Stimulated activated CD4-positive, alpha-beta T cell treated with anti-CD3 and anti-CD28 coated beads, TNF-alpha, amount 100 ng/mL, for 1 hour (primary cell): ENCODE measurements around the gene LGR4.
A peak's percentile ranks its signal among the peaks of the same experiment; 100 is the strongest.
"Not testable (repeated sequence)": the region's sequence is repeated elsewhere in the genome, so short reads cannot be mapped to it uniquely, and the experiment has no call there.

Experiments
- DNase-seq, 3 donors: peaks; one replicate each; pipeline ENCODE4 v3.0.0-alpha.2; 2020; ENCODE audit warnings: low read depth in 3 of 3, low spot score in 1 of 3

Gene LGR4

GRCh38 chr11:27472398-27473016, at the start of gene LGR4:
TSS of gene LGR4 (minus strand) at chr11:27472790. CDS start at chr11:27472302, 488 bp downstream.
- peak; percentile 26 to 51 (median 40) for DNase-seq

GRCh38 chr11:27520226-27520625, 47.6 kb upstream of the LGR4 start:
- DNase-seq, result no peak

- DNase-seq, result no peak
Observed at GRCh38 chr11:27518518-27518917, 45.9 kb upstream of the LGR4 start.

GRCh38 chr11:27517490-27517889, 44.9 kb upstream of the LGR4 start:
- not testable (repeated sequence) for DNase-seq

GRCh38 chr11:27514558-27514957, 42.0 kb upstream of the LGR4 start:
- no peak for DNase-seq

- no peak for DNase-seq
Observed at GRCh38 chr11:27514076-27514475, 41.5 kb upstream of the LGR4 start.

GRCh38 chr11:27513389-27513788, 40.8 kb upstream of the LGR4 start:
- DNase-seq, result no peak

- no peak for DNase-seq
Observed at GRCh38 chr11:27512238-27512637, 39.6 kb upstream of the LGR4 start.

- DNase-seq, result no peak
Observed at GRCh38 chr11:27509908-27510307, 37.3 kb upstream of the LGR4 start.

GRCh38 chr11:27507557-27508322, 35.1 kb upstream of the LGR4 start:
- no peak for DNase-seq

- DNase-seq, result peak; percentile 87 to 91 (median 90)
Observed at GRCh38 chr11:27506200-27507182, 33.9 kb upstream of the LGR4 start, which contains the start of gene LIN7C. TSS of gene LIN7C (minus strand) at chr11:27506769. CDS start at chr11:27506752, 17 bp downstream.

- no peak for DNase-seq
Observed at GRCh38 chr11:27505781-27506180, 33.2 kb upstream of the LGR4 start.

GRCh38 chr11:27504205-27504604, 31.6 kb upstream of the LGR4 start:
- no peak for DNase-seq

- no peak for DNase-seq
Observed at GRCh38 chr11:27501100-27501499, 28.5 kb upstream of the LGR4 start.

GRCh38 chr11:27497911-27498310, 25.3 kb upstream of the LGR4 start:
- DNase-seq, result no peak

GRCh38 chr11:27497284-27497866, 24.8 kb upstream of the LGR4 start:
- no peak for DNase-seq

GRCh38 chr11:27496461-27496860, 23.9 kb upstream of the LGR4 start:
- no peak for DNase-seq

GRCh38 chr11:27495710-27496300, 23.2 kb upstream of the LGR4 start:
- DNase-seq, result no peak

GRCh38 chr11:27489092-27489491, 16.5 kb upstream of the LGR4 start:
- no peak for DNase-seq

GRCh38 chr11:27487706-27488105, 15.1 kb upstream of the LGR4 start:
- DNase-seq, result no peak
